ENCODE results near the gene MINDY4B.

The MINDY4B gene

DNA sequence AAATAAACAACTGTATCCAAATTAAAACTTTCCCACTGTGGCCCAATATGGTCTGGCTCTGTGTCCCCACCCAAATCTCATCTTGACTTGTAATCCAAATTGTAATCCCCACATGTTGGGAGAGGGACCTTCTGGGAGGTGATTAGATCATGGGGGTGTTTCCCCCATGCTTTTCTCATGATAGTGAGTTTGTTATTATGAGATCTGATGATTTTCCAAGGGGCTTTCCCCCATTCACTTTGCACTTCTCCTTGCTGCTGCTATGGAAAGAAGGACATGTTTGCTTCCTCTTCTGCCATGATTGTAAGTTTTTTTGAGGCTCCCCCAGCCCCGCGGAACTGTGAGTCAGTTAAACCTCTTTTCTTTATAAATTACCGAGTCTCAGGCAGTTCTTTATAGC lies 55.0 kb downstream of the MINDY4B start:
- DNase-seq (ENCODE audit: insufficient read length, low spot score): no peak
- FAIRE-seq: no peak

DNA sequence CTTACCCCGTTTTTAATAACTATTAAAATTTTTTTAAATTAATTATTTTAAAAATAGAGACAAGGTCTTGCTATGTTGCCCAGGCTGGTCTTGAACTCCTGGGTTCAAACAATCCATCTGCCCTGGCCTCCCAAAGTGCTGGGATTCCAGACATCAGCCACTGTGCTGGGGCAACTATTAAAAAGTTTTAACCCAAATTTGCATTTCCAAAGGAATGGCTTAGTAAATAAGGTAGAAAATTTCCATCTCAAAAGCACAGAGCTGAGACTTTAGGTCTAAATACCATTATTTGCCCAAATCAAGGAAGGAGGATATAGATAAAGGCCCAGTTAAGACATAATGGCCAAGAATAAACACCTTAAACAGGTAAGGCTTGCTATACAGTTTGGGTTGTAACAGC lies 56.4 kb downstream of the MINDY4B start:
- DNase-seq (ENCODE audit: insufficient read length, low spot score) (no peak), FAIRE-seq (no peak)

GRCh38 chr3:150847433-150847832 lies 57.8 kb downstream of the MINDY4B start:
- FAIRE-seq (no peak), DNase-seq (ENCODE audit: insufficient read length, low spot score) (no peak)

DNA sequence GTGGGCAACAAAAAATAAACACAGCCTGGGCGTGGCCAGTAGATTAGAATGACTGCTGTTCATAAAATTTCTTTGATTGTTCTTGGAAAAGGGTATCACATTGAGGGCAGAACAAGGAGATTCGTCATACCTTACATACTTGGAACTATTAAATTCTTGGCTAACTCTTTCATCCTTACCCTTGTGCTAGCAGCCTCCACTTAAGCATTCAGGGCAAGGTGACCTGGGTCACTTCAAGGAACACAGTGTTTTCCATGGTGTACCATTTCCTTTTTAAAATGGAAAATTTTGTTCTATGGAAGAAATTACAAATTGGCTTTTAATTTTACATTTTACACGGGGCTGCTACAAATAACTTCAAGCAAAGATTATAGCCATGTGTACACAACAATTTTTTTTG lies 60.8 kb downstream of the MINDY4B start:
- DNase-seq (ENCODE audit: insufficient read length, low spot score) (no peak), FAIRE-seq (no peak)

GRCh38 chr3:150843241-150843640 lies 62.0 kb downstream of the MINDY4B start:
- FAIRE-seq (no peak), DNase-seq (ENCODE audit: insufficient read length, low spot score) (no peak)

DNA sequence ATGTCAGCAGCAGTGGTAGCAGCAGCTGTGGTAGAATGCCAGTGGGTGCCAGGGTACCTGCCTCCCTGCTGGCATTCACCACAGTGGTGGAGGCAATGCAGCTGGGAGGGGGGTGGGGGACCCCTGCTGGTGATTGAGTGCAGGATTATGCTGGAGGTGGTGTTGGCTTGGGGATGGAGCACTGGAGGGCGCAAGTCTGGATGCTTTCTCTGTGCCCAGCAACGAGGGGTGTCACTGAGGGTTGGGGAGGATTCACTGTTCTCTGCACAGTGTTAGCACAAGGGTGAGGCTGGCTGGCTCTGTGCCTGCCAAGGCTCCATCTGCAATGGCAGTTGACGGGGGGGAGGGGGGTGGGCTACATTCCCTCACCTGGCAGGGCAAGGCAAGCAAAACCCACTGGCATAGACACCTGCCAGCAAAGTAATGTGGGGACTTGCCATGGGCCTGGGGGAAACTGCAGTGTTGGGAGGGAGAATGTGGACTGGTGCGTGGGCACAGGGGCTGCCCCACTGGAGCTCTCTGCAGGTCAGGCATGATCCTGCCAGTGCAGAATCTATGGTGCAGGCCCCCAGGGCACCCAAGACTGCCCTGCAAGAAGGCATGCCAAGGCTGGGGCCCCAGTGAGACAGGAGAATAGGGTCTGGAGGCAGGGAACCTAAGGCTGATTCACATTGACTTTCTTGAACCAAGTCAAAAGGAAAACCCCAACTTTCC lies 64.3 kb downstream of the MINDY4B start:
- FAIRE-seq (no peak), DNase-seq (ENCODE audit: insufficient read length, low spot score) (no peak)

DNA sequence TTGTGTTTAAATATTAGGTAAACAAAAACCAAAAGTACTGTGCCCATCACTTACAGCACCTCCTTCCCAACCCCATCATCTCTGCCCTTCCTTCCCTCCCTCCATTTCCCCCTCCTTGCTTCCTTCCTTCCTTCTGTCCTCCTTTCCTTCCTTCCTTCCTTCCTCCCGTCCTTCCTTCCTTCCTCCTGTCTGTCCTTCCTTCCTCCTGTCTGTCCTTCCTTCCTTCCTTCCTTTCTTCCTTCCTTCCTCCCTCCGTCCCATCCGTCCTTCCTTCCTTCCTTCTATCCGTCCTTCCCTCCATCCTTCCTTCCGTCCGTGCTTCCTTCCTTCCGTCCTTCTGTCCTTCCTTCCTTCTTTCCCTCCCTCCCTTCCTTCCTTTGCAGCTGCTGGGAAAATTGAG lies 74.5 kb downstream of the MINDY4B start:
- DNase-seq (ENCODE audit: insufficient read length, low spot score): no peak
- FAIRE-seq: no peak

- no peak for FAIRE-seq
- DNase-seq (ENCODE audit: insufficient read length, low spot score): no peak
These were observed 75.1 kb downstream of the MINDY4B start for GRCh38 chr3:150830094-150830681.

GRCh38 chr3:150829408-150829807 lies 75.8 kb downstream of the MINDY4B start:
- FAIRE-seq (no peak), DNase-seq (ENCODE audit: insufficient read length, low spot score) (no peak)

DNA sequence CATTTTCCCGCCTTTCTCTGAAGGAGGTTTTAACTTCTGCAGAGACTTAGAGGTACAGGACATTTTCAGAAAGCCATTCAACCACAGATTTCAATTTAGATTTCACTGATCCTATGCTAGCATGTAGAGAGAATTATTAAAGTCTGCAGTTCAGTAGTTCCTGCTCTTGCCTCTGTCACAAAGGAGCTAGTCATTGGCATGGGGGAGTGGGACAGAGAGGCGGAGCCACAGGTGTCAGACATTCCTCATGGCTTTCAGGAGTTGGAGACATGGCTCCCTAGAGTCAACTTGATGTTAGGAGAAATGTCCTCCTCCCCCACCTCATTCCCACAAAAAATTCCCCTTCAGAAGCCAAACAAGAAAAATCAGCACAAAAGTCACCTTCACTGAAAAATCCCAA lies 76.2 kb downstream of the MINDY4B start:
- DNase-seq (ENCODE audit: insufficient read length, low spot score): no peak
- FAIRE-seq: no peak

DNA sequence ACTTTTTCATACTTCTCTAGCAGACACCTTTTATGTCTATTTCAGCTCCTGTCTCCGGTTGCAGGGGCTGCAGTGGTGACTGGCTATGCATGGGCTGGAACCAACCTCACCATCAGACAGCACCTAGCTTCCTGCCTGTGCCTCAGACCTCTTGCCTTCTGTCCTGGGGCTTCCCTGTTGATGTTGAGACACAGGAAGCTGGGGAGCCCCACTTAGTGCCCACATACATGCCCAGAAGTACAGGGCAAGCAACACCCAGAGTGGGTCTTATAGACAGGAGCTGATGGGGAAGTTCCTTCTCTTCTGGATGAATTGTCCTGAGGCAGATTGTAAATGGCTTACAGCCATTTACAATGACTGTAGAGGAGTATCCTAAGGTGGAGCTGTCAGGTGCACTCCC lies 77.0 kb downstream of the MINDY4B start:
- FAIRE-seq (no peak), DNase-seq (ENCODE audit: insufficient read length, low spot score) (no peak)

DNA sequence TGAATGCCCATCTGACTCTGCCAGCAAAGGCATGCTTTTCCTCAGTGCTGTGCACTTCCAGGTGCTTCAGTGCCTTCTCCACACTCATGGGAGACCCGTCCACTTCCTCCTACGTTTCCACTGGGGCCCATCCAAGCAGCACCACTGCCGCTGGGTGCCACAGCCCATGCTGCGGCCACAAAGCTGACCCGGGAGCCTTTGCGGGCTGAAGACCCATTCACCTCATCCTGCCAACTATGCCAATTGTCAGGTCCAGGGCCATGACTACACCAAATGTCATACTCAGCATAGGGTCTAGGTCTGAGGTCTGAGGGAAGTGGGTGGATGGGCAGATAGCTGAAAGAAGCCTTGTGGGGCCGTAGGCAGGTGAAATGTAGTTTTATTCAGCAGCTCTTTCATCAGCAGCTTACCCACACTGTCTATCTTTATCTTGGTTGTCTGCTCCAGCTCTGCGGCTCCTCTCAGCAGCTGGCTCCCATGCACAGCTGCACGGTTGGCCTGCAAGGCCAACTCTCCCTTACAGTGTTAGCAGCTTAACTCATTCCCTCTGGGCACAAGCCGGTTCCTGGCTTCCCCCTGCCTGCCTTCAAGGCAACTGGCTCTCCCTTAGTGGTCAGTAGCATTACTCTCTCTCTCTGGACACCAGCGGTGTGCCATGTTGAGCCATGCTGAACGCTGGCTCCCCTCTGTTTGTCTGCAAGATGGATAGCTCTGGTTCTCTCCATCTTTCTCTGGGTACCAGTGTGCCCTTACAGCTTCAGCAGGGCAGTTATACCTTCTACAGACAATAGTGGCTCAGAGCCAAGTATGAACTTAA lies 78.6 kb downstream of the MINDY4B start:
- no peak for FAIRE-seq
- no peak for DNase-seq (ENCODE audit: insufficient read length, low spot score)

DNA sequence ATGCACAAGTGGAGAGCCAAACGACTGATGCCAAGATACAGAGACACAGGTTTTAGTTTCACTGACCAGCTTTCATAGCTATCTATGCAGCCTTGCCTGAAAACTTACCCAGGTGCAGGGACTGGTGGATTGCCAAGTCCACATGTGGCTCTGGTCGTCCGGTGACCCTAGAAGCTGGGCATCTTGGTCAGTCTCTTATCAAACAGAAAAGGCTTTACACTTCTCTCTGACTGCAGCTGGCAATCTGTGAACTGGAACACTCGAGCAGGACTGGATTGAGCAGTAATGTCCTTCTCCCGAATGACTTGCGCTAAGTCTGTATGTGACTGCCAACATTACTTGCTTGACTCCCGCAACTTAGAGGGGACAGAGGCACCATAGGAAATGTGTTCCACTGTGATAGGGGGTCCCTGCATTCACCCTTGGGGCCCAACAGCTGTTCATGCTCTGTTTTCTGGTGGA lies 79.3 kb downstream of the MINDY4B start:
- DNase-seq (ENCODE audit: insufficient read length, low spot score): no peak
- no peak for FAIRE-seq

DNA sequence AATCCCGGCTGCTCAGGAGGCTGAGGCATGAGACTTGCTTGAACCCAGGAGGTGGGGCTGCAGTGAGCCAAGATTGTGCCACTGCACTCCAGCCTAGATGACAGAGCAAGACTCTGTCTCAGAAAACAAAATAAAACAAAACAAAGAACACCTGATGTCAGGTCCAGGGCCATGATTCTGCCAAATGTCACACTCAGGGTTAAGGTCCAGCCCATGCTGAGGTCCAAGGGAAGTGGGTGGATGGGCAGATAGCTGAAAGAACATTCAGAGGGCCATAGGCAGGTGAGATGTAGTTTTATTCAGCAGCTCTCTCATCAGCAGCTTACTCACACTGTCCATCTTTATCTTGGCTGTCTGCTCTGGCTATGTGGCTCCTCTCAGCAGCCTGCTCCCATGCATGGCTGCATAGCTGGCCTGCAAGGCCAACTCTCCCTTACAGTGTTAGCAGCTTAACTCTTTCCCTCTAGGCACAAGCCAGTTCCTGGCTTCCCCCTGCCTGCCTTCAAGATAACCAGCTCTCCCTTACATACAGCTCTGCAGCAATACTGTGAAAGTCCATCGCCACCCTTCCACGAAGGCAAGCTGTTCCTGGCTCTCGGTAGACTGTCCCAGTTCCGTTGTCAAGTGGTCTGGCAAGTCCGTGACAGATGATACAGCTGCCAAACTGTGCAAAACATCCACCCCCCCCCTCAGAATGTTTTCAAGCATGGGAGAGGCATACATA lies 79.9 kb downstream of the MINDY4B start:
- FAIRE-seq (no peak), DNase-seq (ENCODE audit: insufficient read length, low spot score) (no peak)

- no peak for FAIRE-seq
- no peak for DNase-seq (ENCODE audit: insufficient read length, low spot score)
These were observed 82.0 kb downstream of the MINDY4B start for GRCh38 chr3:150823277-150823676.

DNA sequence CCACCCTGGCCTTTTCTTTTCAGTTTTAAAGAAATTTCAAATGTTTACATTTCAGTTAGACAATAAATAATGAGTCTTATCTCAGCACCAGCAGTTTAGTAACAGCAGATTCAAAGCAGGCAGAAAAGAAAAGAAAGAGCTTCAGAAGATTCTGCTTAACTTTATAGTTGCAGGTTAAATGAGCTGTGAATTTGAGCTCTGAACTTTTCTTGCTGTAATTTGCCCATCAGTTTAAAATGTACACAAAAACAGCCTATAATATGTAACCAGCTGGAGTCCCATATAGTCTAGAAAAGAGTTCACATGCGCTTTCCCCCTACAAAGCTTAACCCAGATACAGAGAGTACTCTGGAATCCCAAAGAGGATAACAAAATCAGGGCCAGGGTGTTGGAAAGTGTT lies 82.6 kb downstream of the MINDY4B start:
- FAIRE-seq (no peak), DNase-seq (ENCODE audit: insufficient read length, low spot score) (no peak)
